Right atrium auricular region (tissue), 2 donors: ENCODE results near the gene IGFL4. TPM values are rescaled to one million over a fixed set of nuclear protein-coding genes. Genes with fewer than 3 reads are reported as not detected.

ENCODE experiments used
- DNase-seq: peaks from one replicate; pipeline ENCODE4 v3.0.0-alpha.2; 2019; ENCODE audit warnings: low spot score
- H3K27ac ChIP-seq, 2 donors: fragments of 200-600 bp; sonication (generic); 1 replicate in 1 of 2; 2 replicates in 1 of 2; pipeline ENCODE4 v1.5.1; 2016 to 2019
- H3K27me3 ChIP-seq, 2 donors: fragments of 200-600 bp; sonication (generic); one replicate each; pipeline versions ENCODE4 v1.5.1 to v1.6.0; 2017 to 2019
- H3K36me3 ChIP-seq: fragments of 200-600 bp; sonication (generic); one replicate; pipeline ENCODE4 v1.5.1; 2016
- H3K4me1 ChIP-seq, 2 donors: fragments of 200-600 bp; sonication (generic); one replicate each; pipeline versions ENCODE4 v1.5.1 to v1.6.0; 2017 to 2019
- H3K4me3 ChIP-seq, 2 donors: fragments of 200-600 bp; sonication (generic); 1 replicate in 1 of 2; 2 replicates in 1 of 2; pipeline ENCODE4 v1.5.1; 2017 to 2019; ENCODE audit warnings: mild to moderate bottlenecking in 1 of 2, moderate library complexity in 1 of 2
- H3K9me3 ChIP-seq, 2 donors: fragments of 200-600 bp; sonication (generic); one replicate each; pipeline ENCODE4 v1.5.1; 2019
- CTCF ChIP-seq, 2 donors: fragments of 200-600 bp; sonication (generic); IDR thresholded peaks; one replicate each; pipeline ENCODE4 v1.5.1; 2019; ENCODE audit warnings: antibody characterized with exemption in 2 of 2
- total RNA-seq, 2 donors: library from RNA; depleted of rRNA; stranded (reverse); fragments of >200 nt; gene quantifications; one replicate each; pipeline ENCODE4 v1.1.0, GENCODE V29; 2016

Gene IGFL4
- total RNA-seq, result not detected

- H3K36me3 ChIP-seq, result no peaks in the 10 kb centered on the region
- no peak for TF ChIP-seq CTCF (IDR thresholded peaks at IDR 0.05)
- no peak within 1 kb of the TSS for H3K27ac ChIP-seq
- H3K4me1 ChIP-seq, result no peaks in the 10 kb centered on the region
- DNase-seq, result no peak
- H3K4me3 ChIP-seq, result no peak within 1 kb of the TSS
- H3K9me3 ChIP-seq, result peaks cover 0 to 2% of the 10 kb centered on the region in 2 donors
- H3K27me3 ChIP-seq, result no peaks in the 10 kb centered on the region
Observed at GRCh38 chr19:46040952-46041500, at the start of gene IGFL4. IGFL4 (minus strand) TSS chr19:46041002; CDS start chr19:46040962, 40 bp downstream.

GRCh38 chr19:46090444-46090843 is 49.6 kb upstream of the IGFL4 start:
- DNase-seq, result no peak
- no peaks in the 10 kb centered on the region for H3K36me3 ChIP-seq
- H3K27ac ChIP-seq, result no peak overlapping the region
- H3K4me1 ChIP-seq, result no peaks in the 10 kb centered on the region
- H3K4me3 ChIP-seq, result no peak overlapping the region
- no peaks in the 10 kb centered on the region for H3K27me3 ChIP-seq
- H3K9me3 ChIP-seq, result peaks cover 4 to 34% of the 10 kb centered on the region in 2 donors
- TF ChIP-seq CTCF (IDR thresholded peaks at IDR 0.05), result no peak

GRCh38 chr19:46089432-46089831 is 48.6 kb upstream of the IGFL4 start:
- TF ChIP-seq CTCF (IDR thresholded peaks at IDR 0.05), result no peak
- no peaks in the 10 kb centered on the region for H3K36me3 ChIP-seq
- H3K27ac ChIP-seq, result no peak overlapping the region
- H3K27me3 ChIP-seq, result no peaks in the 10 kb centered on the region
- no peaks in the 10 kb centered on the region for H3K4me1 ChIP-seq
- DNase-seq, result no peak
- peaks cover 4 to 44% of the 10 kb centered on the region in 2 donors for H3K9me3 ChIP-seq
- no peak overlapping the region for H3K4me3 ChIP-seq

GRCh38 chr19:46088101-46088500 is 47.3 kb upstream of the IGFL4 start:
- no peak for TF ChIP-seq CTCF (IDR thresholded peaks at IDR 0.05)
- H3K9me3 ChIP-seq, result peaks cover 4 to 49% of the 10 kb centered on the region in 2 donors
- no peak for DNase-seq

GRCh38 chr19:46085888-46086287 is 45.1 kb upstream of the IGFL4 start:
- no peaks in the 10 kb centered on the region for H3K27me3 ChIP-seq
- no peak overlapping the region for H3K27ac ChIP-seq
- H3K4me3 ChIP-seq, result no peak overlapping the region
- peaks cover 4 to 49% of the 10 kb centered on the region in 2 donors for H3K9me3 ChIP-seq
- no peaks in the 10 kb centered on the region for H3K4me1 ChIP-seq
- H3K36me3 ChIP-seq, result no peaks in the 10 kb centered on the region
- no peak for TF ChIP-seq CTCF (IDR thresholded peaks at IDR 0.05)
- DNase-seq, result no peak

More at GRCh38 chr19:46088101-46088500, 47.3 kb upstream of the IGFL4 start:
- Histone ChIP-seq H3K27ac (no peak overlapping the region), H3K4me3 (no peak overlapping the region), H3K36me3 (no peaks in the 10 kb centered on the region), H3K4me1 (no peaks in the 10 kb centered on the region), H3K27me3 (no peaks in the 10 kb centered on the region)

- Histone ChIP-seq H3K27me3 (peaks cover 0 to 8% of the 10 kb centered on the region in 2 donors), H3K27ac (no peak overlapping the region), H3K36me3 (no peaks in the 10 kb centered on the region), H3K4me3 (no peak overlapping the region), H3K9me3 (peaks cover 4 to 43% of the 10 kb centered on the region in 2 donors), H3K4me1 (no peaks in the 10 kb centered on the region)
- TF ChIP-seq CTCF (IDR thresholded peaks at IDR 0.05), result no peak
- DNase-seq, result no peak
Observed at GRCh38 chr19:46082728-46083050, 41.9 kb upstream of the IGFL4 start.
